ENCODE results near the gene KLF8. TPM values are rescaled to one million over a fixed set of nuclear protein-coding genes. Genes with fewer than 3 reads are reported as not detected.

The KLF8 gene
- polyA plus RNA-seq, 1 donor = 4.7 TPM

DNA sequence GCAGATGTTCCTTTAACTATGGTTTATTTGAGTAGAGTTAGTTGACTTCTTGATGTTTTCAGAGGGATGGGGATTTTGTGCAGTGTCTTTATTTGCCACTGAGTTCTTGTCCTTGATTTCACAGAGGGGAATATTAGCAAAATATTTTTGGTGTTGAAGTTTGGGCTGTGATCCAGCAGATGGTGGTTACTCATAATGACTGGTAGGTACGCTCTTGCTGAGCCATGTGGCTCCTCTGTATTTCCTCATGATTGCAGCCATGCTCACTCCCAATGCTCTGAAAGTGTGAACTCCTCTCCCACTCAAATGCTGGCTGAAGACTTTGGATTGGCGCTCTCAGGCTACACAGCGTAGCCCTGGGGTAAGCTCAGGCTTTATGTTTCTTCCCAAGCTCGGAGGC, 77.7 kb downstream of the KLF8 start:
- no peak for DNase-seq (ENCODE audit: low read depth)

DNA sequence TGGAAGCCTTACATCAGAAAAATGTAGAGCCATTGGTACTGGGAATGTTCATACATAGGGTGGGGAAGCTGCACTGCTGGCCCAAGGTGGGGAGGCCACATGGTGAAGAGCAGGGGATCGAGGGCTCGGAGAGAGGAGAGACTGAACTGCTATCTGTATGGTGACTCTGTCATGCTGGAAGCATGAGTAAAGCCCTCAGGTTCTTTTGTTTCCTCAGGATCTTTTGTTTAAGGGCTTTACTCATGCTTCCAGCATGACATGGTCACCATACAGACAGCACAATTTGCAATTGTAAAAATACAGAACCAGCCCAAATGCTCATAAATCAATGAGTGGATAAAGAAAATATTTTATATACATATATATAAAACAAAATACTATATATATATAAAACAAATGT, 78.4 kb downstream of the KLF8 start:
- no peak for DNase-seq (ENCODE audit: low read depth)

DNA sequence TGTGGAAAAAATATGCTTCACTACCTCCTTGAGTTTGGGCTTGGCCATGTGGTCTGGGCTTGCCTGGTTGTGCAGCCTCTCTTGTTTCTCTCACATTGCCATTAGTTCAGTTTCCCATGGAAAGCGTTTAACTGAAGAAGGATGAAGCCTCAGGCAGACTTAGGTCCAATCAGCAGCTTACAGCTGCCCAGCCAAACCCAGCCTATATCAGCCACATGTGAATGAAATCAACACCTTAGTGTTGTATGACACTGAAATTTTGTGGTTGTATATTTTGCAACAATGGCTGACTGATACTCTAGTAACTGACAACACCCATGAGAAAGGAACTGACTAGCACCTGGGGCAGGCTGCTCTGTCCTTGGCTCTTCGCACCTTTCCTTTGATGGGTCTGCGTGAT, 81.2 kb downstream of the KLF8 start:
- DNase-seq (ENCODE audit: low read depth) = no peak

DNA sequence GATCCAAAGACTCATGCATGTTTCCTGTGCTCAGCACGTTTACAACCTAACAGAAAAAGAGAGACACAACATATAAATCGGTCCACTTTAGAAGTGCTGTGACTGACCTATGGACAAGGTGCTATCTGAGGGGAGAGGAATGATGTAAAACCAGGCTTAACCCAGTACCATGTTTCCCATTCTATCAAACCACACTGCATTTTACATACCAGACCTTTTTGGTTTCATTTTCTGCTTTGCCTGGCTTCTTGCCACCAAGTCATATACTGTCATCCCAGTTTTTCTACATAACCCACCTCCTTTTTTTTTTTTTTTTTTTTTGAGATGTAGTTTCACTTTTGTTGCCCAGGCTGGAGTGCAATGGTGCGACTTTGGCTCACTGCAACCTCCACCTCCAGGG, 82.2 kb downstream of the KLF8 start:
- DNase-seq (ENCODE audit: low read depth) = no peak

DNA sequence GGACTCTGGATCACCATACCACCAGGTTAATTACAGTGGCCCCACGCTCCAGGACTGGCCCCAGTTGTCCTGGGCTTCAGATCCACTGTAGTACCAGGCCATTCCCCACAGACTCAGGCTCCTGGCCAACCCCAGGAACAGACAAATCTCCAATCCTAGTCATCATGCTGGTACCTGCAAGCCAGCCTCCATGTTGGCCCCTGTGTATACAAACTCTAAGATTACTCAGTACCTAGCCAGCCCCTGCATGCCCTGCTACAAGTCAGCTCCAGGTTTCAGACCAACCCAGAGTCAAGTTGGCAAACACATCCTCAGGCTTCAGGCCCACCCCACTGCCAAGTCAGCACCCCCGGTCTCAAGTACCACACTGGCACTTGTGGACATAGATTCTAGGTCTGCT, 85.9 kb downstream of the KLF8 start:
- no peak for DNase-seq (ENCODE audit: low read depth)

DNA sequence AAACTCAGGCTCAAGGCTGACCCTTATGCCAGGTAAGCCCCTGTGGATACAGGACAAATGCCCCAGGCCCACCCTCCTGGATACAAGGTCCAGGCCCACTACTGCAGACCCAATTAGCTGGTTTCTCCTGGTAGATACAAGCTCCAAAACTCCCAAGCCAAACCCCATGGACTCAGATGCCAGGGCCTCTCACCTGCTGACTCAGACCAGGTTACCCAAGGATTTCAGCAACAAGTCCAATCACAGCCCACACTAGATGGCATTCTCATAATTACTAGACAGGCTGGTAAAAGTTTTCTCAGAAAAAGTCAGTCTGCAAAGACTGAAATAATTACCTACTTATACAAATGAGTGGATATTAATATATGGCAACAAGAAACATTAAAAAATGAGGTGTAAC, 87.0 kb downstream of the KLF8 start:
- no peak for DNase-seq (ENCODE audit: low read depth)

Measured in forelimb muscle (tissue), 1 donor.